ENCODE results near the gene STAT4. TPM values are rescaled to one million over a fixed set of nuclear protein-coding genes. Genes with fewer than 3 reads are reported as not detected.

STAT4 gene
- total RNA-seq, 2 experiments from 2014 or later = 77.1 to 83.0 TPM

GRCh38 chr2:191056228-191056627 lies 94.6 kb downstream of the STAT4 start:
- ChIA-PET POLR2A (interaction anchor here (1.3 to 3.4 kb wide), 2 partner anchors 8 to 94 kb away, joined by 5 to 35 read pairs; partner anchors contain the start of gene STAT4), CTCF (no interaction called here)
- Mint-ChIP-seq H3K4me3 (peak overlapping the region; percentile 40), H3K36me3 (ENCODE audit: low read depth) (peaks cover 27% of the 10 kb centered on the region), H3K27me3 (no peaks in the 10 kb centered on the region), H3K9me3 (no peaks in the 10 kb centered on the region), H3K27ac (peak overlapping the region; percentile 67), H3K4me1 (ENCODE audit: low read depth) (peaks cover 42% of the 10 kb centered on the region)
- Histone ChIP-seq H3K27me3 (ENCODE audit: control insufficient read depth in 1 of 2, insufficient read depth in 2 of 2, low read length in 2 of 2) (no peaks in the 10 kb centered on the region), H3K27ac (ENCODE audit: low read depth in 1 of 2, low read length in 2 of 2) (no peak overlapping the region), H3K4me3 (ENCODE audit: low read length) (no peak overlapping the region), H3K9me3 (ENCODE audit: control insufficient read depth in 1 of 2, insufficient read depth in 1 of 2, low read length in 2 of 2) (no peaks in the 10 kb centered on the region), H3K4me1 (ENCODE audit: insufficient read depth, low read length) (peaks cover 29% of the 10 kb centered on the region), H3K36me3 (ENCODE audit: insufficient read depth, low read length) (peaks cover 28% of the 10 kb centered on the region)
- TF ChIP-seq CTCF (IDR thresholded peaks at IDR 0.05) = no peak
- DNase-seq (peak in 4 of 14 experiments; percentile 32 to 83 (median 46)), ATAC-seq (ENCODE audit: poor library complexity) (peak; percentile 57)
- intact Hi-C loops (cut with DNase I, micrococcal nuclease) = no loop called here

- peaks cover 25% of the 10 kb centered on the region for H3K4me1 Mint-ChIP-seq (ENCODE audit: low read depth)
- no peaks in the 10 kb centered on the region for H3K9me3 Mint-ChIP-seq
- H3K36me3 ChIP-seq (ENCODE audit: insufficient read depth, low read length) = peaks cover 14% of the 10 kb centered on the region
- ATAC-seq (ENCODE audit: poor library complexity) (no peak), DNase-seq (no peak)
- POLR2A ChIA-PET = interaction anchor here (1.1 to 2.8 kb wide), 5 partner anchors 8 to 102 kb away, joined by 5 to 47 read pairs (median 23); partner anchors contain the start of gene STAT4
- H3K36me3 Mint-ChIP-seq (ENCODE audit: low read depth) = peaks cover 5% of the 10 kb centered on the region
- no peaks in the 10 kb centered on the region for H3K9me3 ChIP-seq (ENCODE audit: control insufficient read depth in 1 of 2, insufficient read depth in 1 of 2, low read length in 2 of 2)
- intact Hi-C loops (cut with DNase I, micrococcal nuclease) = loop anchor here in 1 of 2 experiments (1.0 to 2.0 kb wide), 2 partner anchors 102 to 470 kb away; no protein-coding TSS in a partner anchor
- H3K4me1 ChIP-seq (ENCODE audit: insufficient read depth, low read length) = peaks cover 20% of the 10 kb centered on the region
- no peak for TF ChIP-seq CTCF (IDR thresholded peaks at IDR 0.05)
- H3K27ac ChIP-seq (ENCODE audit: low read depth in 1 of 2, low read length in 2 of 2) = no peak overlapping the region
- no peak overlapping the region for H3K4me3 ChIP-seq (ENCODE audit: low read length)
- H3K27ac Mint-ChIP-seq = no peak overlapping the region
- H3K4me3 Mint-ChIP-seq = no peak overlapping the region
- H3K27me3 ChIP-seq (ENCODE audit: control insufficient read depth in 1 of 2, insufficient read depth in 2 of 2, low read length in 2 of 2) = no peaks in the 10 kb centered on the region
- H3K27me3 Mint-ChIP-seq = no peaks in the 10 kb centered on the region
- CTCF ChIA-PET = interaction anchor here (1.0 to 7.6 kb wide), 9 partner anchors 9 to 486 kb away, joined by 3 to 157 read pairs (median 8); partner anchors contain the start of gene STAT4
These were observed 97.5 kb downstream of the STAT4 start for GRCh38 chr2:191053256-191053655.

GRCh38 chr2:191051825-191052778 lies 98.7 kb downstream of the STAT4 start:
- ChIA-PET POLR2A (interaction anchor here (0.6 to 2.8 kb wide), 16 partner anchors 9 to 473 kb away, joined by 3 to 47 read pairs (median 5); partner anchors contain the start of gene STAT4), CTCF (interaction anchor here (0.9 to 7.6 kb wide), 17 partner anchors 8 to 487 kb away, joined by 3 to 157 read pairs (median 4); partner anchors contain the start of gene STAT4)
- intact Hi-C loops (cut with DNase I, micrococcal nuclease) = loop anchor here (1.0 to 2.0 kb wide), 4 partner anchors 99 to 471 kb away; no protein-coding TSS in a partner anchor
- ATAC-seq (ENCODE audit: poor library complexity) (peak; percentile 75), DNase-seq (peak in 4 of 14 experiments; percentile 37 to 78 (median 76))
- Mint-ChIP-seq H3K36me3 (ENCODE audit: low read depth) (peaks cover 5% of the 10 kb centered on the region), H3K4me1 (ENCODE audit: low read depth) (peaks cover 22% of the 10 kb centered on the region), H3K4me3 (no peak overlapping the region), H3K9me3 (no peaks in the 10 kb centered on the region), H3K27ac (no peak overlapping the region), H3K27me3 (no peaks in the 10 kb centered on the region)
- peaks cover 12% of the 10 kb centered on the region for H3K36me3 ChIP-seq (ENCODE audit: insufficient read depth, low read length)
- H3K27ac ChIP-seq (ENCODE audit: low read depth in 1 of 2, low read length in 2 of 2) = no peak overlapping the region
- TF ChIP-seq CTCF (IDR thresholded peaks at IDR 0.05) = peak; percentile 92
- no peak overlapping the region for H3K4me3 ChIP-seq (ENCODE audit: low read length)
- H3K4me1 ChIP-seq (ENCODE audit: insufficient read depth, low read length) = peaks cover 16% of the 10 kb centered on the region
- H3K27me3 ChIP-seq (ENCODE audit: control insufficient read depth in 1 of 2, insufficient read depth in 2 of 2, low read length in 2 of 2) = no peaks in the 10 kb centered on the region
- H3K9me3 ChIP-seq (ENCODE audit: control insufficient read depth in 1 of 2, insufficient read depth in 1 of 2, low read length in 2 of 2) = no peaks in the 10 kb centered on the region

All from CD4-positive, alpha-beta T cell (primary cell).